ENCODE results near the gene NFU1.
"Not testable (repeated sequence)": the region's sequence is repeated elsewhere in the genome, so short reads cannot be mapped to it uniquely, and the experiment has no call there.

NFU1 gene

DNA sequence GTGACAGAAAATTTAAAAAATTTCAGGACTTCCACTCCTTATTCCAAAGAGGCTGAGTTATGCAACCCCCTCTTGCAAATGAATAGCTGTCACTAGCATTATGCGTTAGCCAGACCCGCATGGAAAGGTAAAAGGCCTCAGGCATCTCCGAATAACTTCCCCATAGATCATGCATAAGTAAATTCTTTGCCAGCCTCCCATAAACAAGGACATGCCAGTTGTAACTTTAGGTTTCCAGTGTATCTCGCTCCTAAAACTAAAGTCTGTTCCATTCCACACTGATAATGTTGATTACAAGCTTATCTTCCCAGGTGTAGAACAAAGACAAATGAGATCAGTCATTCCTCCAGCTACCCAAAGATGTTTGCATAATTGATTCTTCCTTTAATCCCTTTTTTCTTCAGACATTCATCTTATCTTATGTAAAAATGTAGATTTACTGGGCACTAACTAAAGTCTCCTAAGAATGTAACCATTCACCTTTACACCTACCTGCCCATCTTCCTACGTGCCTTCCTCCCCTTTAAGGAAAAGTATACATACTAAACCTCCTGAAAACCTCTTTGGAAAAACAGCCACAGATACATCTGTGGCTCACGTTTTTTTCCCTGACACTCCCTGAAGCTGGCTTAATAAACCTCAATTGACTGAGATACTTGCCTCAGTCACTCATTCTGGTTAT, 13.6 kb upstream of the NFU1 start:
- DNase-seq: no peak

DNA sequence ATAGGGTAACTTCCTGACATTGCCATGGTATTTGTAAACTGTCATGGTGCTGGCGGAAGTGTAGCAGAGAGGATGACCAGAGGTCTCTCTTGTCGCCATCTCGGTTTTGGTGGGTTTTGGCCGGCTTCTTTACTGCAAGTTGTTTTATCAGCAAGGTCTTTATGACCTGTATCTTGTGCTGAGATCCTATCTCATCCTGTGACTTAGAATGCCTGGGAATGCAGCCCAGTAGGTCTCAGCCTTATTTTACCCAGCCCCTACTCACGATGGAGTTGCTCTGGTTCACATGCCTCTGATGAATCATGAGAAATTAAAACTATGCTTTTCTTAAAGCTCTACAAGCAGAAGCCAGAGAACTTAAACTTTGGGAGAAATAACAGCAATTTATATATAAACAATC, 12.7 kb upstream of the NFU1 start:
- DNase-seq: no peak

DNA sequence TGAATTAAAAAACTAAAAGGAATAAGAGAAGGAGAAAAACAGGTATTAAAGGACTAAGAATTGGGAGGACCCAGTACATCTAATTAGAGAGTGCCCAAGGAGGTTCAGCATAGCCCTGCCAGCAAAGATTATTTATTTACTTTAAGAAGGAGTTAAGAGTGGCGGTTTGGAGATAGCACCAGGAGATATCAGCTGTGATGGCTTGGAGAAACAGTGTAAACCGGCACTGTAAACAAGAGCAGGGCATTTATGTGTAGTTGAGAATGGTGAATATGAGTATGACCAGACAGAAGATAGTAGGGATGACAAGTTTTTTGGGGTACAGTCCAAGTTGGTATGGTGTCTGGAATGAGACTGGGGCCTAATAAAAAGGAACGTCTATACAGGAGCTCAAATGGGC, 6.4 kb upstream of the NFU1 start:
- not testable (repeated sequence) for DNase-seq

DNA sequence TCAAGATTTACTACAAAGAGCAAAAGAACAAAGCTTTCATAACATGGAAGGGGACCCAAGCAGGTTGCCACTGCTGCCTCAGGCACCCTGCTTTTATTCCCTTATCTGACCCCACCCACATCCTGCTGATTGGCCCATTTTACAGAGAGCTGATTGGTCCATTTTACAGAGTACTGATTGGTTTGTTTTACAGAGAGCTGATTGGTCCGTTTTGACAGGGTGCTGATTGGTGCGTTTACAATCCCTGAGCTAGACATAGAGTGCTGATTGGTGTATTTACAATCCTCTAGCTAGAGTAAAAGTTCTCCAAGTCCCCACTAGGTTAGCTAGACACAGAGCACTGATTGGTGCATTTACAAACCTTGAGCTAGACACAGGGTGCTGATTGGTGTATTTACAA, 2.3 kb upstream of the NFU1 start:
- not testable (repeated sequence) for DNase-seq

DNA sequence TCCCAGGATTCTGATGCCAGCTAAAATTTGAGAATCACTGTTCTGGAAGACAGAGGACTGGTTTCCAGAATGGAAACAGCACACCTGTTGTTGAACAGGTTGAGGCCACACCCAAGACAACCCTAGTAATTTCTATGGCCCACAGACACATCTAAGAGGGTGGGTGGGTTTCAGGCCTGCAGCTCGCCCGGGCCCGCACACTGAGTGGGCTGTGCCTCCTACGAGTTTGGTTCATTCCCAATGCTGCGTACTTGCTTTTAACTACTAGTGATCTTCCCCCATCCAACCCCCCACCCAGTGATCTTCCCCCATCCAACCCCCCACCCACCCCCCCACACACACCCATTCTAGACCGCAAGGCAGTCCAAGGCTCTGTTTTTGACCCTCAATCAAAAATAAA, 1.3 kb upstream of the NFU1 start:
- DNase-seq: no peak

DNA sequence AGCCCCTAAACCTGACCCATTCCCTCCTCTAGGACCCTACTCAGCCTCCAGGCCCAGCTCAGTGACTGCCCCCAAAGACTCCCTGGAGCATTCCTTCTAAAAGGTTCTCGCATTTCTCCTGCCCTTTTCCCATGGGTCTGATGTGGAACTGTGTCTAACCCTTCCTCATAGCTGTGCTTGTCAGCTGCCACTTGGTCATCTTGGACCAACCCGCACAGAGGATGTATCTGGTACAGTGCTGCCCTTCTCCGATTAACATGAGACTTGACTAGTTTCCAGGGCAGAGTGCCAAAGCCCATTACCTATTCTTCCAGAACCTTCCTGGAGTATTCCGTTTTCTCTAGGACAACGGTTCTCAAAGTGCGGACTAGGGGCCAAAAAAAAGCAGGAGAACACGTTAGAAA, 518 bp upstream of the NFU1 start:
- DNase-seq: no peak

DNA sequence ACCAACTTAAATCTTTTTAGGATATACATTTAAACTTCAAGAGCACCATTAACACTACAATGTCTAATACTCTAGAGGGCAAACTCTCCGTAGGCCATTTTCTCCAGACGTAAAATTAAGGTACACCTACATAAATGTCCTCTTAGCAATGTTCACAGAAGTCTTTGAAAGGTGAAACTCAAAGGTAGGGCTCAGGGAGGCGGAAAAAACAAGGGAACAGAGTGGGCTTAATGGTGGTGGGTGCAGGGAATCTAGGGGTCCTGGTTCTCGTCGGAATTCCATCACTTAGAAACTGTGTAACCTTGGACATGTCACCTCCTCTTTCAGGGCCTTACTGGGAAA, 668 bp downstream of the NFU1 start:
- DNase-seq: no peak

DNA sequence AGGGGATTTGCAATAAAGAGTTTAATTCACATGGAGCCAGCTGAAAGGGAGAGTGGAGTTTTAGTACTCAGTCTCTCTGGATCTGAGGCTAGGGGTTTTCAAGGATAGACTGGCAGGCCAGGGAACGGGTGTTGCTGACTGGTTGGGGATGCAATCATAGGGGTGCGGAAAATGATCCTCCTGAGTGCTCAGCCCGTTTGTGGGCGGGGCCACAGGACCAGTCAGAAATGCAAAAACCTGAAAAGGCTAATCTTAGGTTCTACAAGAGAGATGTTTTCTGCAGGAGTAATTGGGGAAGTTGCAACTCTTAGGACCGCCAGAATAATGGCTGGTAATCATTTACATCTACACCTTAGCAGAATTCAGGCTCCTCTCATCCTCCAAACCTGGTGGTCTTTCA, 2.5 kb downstream of the NFU1 start:
- no peak for DNase-seq

DNA sequence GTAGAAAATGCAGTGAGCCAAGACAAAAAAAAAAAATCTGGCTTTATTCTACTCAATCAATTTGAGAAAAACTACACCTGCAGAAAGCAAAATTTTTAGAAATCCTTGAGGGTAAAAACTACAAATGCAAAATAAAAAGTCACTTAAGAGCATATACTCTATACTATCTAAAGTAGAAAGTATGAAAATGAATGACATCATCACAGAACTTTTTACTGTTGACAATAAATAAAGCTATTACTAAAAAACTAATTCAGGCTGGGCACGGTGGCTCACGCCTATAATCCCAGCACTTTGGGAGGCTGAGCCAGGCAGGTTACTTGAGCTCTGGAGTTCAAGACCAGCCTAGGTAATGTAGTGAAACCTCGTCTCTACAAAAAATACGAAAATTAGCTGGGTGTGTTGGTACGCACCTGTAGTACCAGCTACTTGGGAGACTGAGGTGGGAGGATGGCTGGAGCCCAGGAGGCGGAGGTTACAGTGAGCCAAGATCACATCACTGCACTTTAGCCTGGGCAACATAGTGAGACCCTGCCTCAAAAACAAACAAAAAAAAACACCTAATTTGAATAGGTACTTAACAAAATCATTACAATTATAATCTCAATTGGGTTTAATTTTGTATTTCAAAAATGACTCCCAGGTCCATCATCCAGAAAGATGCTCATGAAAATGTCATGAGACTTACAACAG, 7.6 kb downstream of the NFU1 start:
- DNase-seq: no peak

DNA sequence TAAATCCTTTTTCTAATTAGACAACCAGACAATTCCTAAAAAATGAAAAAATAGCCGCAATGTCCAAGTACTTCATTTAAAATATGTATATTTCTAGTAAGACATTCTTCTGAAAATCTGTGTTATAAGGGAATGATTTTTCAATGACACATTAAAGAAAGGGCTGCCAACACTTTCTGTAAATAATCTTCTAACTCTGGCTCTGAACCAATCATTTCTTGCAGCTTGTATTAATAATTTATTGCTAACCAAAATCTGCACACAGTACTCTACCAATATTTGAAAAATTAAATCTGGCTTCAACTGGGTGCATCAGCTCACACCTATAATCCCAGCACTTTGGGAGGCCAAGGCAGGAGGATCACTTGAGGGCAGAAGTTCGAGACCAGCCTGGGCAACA, 8.3 kb downstream of the NFU1 start:
- no peak for DNase-seq

DNA sequence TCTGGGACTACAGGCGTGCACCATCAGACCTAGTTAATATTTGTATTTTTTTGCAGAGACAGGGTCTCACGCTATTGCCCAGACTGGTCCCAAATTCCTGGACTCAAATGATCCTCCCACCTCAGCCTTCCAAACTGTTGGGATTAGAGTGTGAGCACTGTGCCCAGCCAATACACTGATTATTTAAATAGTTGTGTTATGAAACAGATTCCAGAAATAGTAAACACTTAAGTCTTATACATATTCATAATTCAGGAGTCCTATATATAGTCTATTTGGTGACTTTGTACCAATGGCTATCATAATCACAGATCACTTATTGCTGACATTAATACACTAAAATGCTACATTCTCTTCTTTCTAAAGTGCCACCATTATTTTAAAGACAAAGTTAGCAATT, 12.8 kb downstream of the NFU1 start:
- no peak for DNase-seq

DNA sequence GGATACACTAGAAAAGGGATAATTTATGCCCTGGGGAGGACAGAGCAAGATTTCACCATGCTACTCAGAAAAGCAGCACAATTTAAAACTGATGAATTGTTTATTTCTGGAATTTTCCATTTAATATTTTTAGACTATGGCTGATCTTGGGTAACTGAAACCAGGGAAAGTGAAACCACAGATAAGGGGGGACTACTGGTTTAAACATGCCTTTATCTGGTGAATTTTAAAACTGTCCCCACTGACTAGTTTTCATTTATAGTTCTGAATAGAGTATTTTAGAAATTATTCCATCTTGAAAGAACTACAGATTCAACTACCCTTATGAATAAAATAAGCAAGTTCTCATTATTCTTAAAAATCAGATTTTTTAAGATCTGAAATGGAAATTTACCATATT, 15.0 kb downstream of the NFU1 start:
- no peak for DNase-seq

DNA sequence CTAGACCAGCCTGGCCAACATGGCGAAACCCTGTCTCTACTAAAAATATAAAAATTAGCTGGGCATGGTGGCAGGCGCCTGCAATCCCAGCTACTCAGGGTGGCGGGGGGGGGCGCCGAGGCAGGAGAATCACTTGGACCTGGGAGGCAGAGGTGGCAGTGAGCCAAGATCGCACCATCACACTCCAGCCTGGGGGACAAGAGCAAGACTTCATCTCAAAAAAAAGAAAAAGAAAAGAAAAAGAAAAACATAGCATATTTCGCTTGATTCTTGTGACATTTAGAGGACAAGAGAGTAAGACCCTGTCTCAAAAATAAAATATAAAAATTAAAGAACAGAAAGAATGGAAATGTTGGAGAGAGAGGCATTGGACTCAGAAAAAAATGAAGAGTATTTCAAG, 18.1 kb downstream of the NFU1 start:
- DNase-seq: not testable (repeated sequence)

DNA sequence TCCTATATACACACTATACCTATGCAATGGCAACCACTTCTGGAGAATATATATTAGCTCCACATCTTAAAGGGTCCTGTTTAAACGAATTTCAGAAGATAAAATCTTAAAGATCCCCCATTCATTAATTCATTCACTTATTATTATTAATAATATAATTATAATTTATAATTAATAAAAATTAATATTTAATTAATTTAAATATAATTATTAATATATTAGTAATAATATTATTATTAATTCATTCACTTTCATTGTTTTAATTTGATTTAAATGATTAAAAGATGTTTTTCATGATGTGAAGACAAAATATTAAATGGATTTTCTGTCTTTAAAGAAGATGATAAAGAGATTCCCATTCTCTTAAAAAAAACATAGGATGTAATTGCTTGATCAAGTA, 21.1 kb downstream of the NFU1 start:
- no peak for DNase-seq

DNA sequence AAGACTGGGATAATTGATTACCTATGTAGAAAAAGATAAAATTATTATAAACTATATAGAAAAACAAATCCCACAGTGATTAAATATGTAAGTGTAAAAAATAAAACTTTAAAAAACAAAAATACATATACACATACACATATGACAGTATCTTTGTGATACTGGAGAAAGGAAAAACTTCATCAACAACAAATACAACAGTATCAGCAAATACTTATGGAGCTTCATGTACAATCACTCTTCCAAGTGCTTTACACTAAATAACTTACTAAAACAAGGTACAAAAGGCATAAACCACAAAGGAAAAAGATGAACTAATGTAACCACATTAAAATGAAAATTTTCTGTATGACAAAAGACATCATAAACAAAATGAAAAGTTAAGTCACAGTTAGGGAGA, 26.1 kb downstream of the NFU1 start:
- DNase-seq: no peak

DNA sequence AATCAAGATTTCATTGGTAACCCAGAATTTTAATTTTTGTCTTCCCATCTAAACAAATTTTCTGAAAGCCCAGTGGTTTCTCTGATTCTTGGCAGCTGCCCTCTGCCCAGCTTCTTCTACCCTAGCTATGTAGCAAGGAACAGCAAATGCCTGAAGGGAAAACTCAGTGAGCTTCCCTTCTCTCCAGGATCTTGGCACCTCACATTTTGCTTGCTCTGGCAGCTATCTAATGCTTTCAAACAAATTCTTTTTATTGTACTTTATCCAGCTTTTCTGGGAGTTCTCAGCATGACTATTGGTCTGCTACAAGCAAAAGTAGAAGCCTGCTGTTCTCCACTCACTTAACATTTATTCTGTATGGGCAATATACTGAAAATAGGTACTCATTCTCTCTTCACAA, 31.9 kb downstream of the NFU1 start:
- no peak for DNase-seq

DNA sequence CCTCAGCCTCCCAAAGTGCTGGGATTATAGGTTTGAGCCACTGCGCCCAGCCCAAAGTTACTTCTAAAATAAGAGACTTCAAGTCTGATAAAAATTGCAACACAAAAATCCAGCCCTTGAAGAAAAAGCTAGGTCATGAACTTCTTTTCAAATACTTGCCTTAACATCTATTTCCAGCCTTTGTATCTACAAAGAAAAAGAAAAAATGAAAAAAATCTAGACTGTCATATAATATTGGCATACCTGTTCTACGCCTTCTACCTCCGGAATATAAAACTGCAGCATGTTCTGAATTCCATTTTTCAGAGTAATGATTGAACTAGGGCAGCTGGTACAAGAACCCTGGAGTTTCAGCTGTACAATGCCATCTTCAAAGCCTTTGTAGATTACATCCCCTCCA, 37.1 kb downstream of the NFU1 start:
- DNase-seq: no peak

DNA sequence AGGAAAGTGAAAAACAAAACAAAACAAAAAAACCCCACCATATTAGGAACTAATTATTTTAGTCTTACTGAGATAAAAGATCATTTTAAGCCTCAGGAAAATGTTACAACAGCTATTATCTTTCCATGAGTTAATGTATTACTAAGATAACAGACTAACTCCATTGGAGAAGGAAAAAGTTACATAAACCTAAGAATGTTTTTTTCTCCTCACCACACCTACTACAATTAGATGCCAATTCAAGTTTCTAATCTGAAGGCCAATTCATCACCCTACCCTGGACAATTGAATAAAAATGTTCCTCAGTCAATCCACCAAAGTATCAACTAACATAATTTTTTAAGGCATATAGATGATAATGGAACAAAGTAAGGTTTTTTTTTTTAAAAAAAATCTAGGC, 40.0 kb downstream of the NFU1 start:
- no peak for DNase-seq

DNA sequence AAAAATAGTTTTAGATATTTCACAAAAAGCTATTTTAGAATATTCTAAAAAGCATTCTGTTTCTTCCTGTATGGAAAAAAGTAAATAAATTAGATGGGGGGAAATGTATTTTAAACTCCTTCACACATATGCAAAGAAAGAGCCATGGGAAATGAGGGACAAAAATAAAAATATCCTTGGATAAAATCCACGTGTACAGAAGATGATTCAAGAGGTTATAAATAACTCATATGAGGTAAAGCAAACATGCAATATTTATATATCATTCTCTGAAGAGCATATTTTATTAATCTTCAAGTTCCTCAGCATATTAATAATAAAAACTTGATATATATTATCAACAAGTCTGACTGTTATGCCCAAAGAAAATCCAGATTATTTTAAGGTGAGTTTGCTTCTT, 41.4 kb downstream of the NFU1 start:
- no peak for DNase-seq

DNA sequence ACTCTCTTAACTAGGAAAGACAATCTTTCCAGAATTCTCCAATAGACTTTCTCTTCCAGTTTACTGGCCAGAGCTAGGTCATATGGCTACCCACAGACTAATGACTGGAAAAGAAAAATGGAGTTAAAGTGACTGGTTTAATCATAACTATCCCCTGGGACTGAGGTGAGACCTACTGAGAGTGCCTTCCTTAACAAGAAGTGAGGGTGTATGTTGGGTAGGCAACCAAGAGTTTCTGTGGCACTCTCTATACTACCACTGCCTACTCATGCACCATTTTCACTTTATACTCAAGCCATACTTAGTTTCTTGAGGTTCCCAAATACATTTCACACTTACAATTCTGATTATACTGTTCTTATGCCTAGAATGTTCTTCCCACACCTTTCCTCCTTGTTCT, 43.3 kb downstream of the NFU1 start:
- DNase-seq: no peak

DNA sequence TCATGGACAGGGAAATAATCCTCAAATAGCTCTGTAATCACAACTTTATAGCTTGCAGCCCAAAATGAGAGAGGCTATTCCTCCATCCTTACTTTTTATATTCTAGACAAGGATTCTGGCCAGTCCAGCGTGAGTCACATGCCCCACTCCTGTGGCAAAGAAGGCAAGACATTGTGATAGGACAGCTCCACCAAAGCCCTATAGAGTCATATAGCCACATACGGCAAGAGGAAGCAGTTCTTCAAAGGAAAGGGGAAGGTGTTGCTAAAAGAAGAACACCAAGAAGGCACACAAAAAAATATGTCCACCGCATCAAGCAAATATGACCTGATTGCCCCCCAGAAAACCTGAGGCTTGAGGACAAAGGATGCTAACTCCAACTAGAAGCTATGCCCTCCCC, 46.8 kb downstream of the NFU1 start:
- DNase-seq: no peak

DNA sequence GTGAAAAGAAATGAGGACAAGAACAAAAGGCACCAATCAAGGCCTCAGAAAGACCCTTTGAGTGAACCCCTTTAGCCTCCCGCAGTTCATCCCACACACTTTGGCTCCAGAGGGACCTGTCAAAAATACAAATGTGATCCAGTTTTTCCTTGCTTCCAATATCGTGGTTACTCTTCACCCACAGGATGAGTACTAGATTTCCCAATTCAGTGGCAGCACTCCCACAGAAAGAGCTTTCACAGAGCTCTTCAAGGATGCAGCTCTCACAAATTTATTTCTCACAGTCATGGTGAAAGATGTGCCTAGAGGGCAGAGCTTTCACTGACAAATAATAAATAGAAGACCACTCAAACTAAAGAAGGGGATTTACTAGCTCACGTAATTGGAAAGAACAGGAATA, 47.2 kb downstream of the NFU1 start:
- no peak for DNase-seq

DNA sequence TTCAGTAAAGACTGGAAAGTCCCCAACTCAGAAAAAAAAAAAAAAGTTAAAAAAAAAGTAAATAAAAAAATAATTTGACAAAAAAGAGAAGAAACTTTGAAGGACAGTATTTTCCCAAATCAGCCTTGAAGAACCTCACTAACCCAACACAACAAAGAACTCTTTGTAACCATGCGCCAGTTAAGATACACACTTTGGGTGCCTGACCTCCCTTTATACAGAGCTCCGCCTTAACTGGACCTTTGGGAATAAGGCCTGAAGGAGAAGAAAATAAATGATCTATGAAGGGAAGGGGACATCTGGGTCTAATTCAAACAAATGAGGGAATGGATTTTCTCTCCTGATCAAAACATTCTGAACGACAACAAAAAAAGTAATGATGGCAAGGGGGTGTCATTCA, 48.0 kb downstream of the NFU1 start:
- DNase-seq: no peak

DNA sequence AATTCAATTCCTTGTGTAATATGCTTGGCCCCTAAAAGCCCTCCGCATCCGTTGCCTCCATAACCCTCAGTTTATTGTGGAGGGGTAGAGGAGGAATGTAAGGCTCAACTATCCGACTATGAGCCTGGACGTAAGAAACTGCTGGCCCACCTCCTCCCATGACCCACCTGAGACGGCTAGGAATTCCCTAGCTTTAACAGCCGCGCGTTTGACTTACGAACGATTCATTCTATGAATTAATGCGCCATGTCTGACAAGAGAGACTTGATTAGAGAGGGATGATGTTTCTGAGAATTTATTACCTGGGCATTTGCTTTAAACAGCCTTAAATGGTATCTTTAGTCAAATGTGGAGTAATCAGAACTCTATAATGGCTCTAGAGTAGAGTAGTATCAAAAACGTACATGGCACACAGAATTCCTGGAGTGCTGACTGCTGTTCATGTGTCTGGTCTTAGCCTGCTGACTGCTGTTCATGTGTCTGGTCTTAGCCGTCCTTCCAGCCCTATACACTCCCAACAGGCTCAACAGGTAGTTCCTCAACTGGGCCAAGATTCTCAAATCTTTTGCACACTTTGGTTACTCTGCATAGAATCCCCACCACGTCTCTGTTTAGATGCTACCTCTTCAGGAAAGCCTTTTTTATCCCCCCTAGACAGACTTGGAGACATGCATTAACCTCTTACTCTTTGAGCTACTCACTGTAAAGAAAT, 49.3 kb downstream of the NFU1 start:
- no peak for DNase-seq

All from fibroblast of skin of abdomen (primary cell).